Stimulated activated CD8-positive, alpha-beta memory T cell treated with anti-CD3 and anti-CD28 coated beads, Interleukin-7, amount 100 ng/mL, for 1 hour (primary cell): Measurements from ENCODE around the gene ST6GALNAC3.
"Not testable (repeated sequence)": the region's sequence is repeated elsewhere in the genome, so short reads cannot be mapped to it uniquely, and the experiment has no call there.

Experiments used
- DNase-seq, 2 donors: peaks; one replicate each; pipeline ENCODE4 v3.0.0-alpha.2; 2020; ENCODE audit warnings: low read depth in 2 of 2

Gene ST6GALNAC3

GRCh38 chr1:76632136-76632535, 557.6 kb downstream of the ST6GALNAC3 start:
- DNase-seq = no peak

- DNase-seq = no peak
These were observed 561.2 kb downstream of the ST6GALNAC3 start for GRCh38 chr1:76635784-76636183.

GRCh38 chr1:76639181-76639580, 564.6 kb downstream of the ST6GALNAC3 start:
- DNase-seq = no peak

GRCh38 chr1:76640092-76640491, 565.5 kb downstream of the ST6GALNAC3 start:
- no peak for DNase-seq

GRCh38 chr1:76640723-76641122, 566.2 kb downstream of the ST6GALNAC3 start:
- no peak for DNase-seq

GRCh38 chr1:76644139-76644538, 569.6 kb downstream of the ST6GALNAC3 start:
- DNase-seq = no peak

GRCh38 chr1:76652860-76653259, 578.3 kb downstream of the ST6GALNAC3 start:
- DNase-seq = not testable (repeated sequence)

- DNase-seq = no peak
These were observed 583.1 kb downstream of the ST6GALNAC3 start for GRCh38 chr1:76657623-76658022.

GRCh38 chr1:76659171-76659940, 584.8 kb downstream of the ST6GALNAC3 start:
- no peak for DNase-seq

- DNase-seq = no peak
These were observed 587.0 kb downstream of the ST6GALNAC3 start for GRCh38 chr1:76661531-76661930.

- DNase-seq = no peak
These were observed 592.0 kb downstream of the ST6GALNAC3 start for GRCh38 chr1:76666499-76666898.

GRCh38 chr1:76668046-76668445, 593.5 kb downstream of the ST6GALNAC3 start:
- no peak for DNase-seq

- DNase-seq = no peak
These were observed 594.6 kb downstream of the ST6GALNAC3 start for GRCh38 chr1:76669131-76669530.

GRCh38 chr1:76669624-76670315, 595.2 kb downstream of the ST6GALNAC3 start:
- no peak for DNase-seq

- DNase-seq = no peak
These were observed 600.2 kb downstream of the ST6GALNAC3 start for GRCh38 chr1:76674689-76675210.

- no peak for DNase-seq
These were observed 603.2 kb downstream of the ST6GALNAC3 start for GRCh38 chr1:76677416-76678405.

GRCh38 chr1:76679534-76680152, 605.1 kb downstream of the ST6GALNAC3 start:
- no peak for DNase-seq

GRCh38 chr1:76680651-76681050, 606.1 kb downstream of the ST6GALNAC3 start:
- DNase-seq = no peak

GRCh38 chr1:76682138-76682537, 607.6 kb downstream of the ST6GALNAC3 start:
- DNase-seq = no peak
